ENCODE results near the gene SYNDIG1.

DNA sequence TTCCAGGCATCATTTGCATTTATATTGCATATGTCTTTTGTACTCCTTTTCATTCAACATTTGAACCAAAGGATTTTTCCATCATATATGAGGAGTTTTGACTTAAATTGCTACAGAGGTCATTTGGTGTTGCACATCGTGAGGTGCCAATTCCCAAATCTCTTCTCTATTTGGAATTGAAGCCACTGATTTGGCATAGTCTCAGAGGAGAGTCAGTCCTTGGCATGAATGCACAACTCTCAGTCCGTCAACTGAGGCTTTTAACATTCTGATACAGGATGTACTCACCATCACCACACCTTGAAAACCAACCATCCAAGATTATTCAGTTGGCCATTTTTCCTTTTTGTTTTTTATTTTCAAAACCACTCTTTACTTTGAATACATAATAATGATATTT, 31.1 kb upstream of the SYNDIG1 start:
- TF ChIP-seq, protein P1, sequence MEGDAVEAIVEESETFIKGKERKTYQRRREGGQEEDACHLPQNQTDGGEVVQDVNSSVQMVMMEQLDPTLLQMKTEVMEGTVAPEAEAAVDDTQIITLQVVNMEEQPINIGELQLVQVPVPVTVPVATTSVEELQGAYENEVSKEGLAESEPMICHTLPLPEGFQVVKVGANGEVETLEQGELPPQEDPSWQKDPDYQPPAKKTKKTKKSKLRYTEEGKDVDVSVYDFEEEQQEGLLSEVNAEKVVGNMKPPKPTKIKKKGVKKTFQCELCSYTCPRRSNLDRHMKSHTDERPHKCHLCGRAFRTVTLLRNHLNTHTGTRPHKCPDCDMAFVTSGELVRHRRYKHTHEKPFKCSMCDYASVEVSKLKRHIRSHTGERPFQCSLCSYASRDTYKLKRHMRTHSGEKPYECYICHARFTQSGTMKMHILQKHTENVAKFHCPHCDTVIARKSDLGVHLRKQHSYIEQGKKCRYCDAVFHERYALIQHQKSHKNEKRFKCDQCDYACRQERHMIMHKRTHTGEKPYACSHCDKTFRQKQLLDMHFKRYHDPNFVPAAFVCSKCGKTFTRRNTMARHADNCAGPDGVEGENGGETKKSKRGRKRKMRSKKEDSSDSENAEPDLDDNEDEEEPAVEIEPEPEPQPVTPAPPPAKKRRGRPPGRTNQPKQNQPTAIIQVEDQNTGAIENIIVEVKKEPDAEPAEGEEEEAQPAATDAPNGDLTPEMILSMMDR (IDR thresholded peaks at IDR 0.05): no peak
- no peak for TF ChIP-seq EZH2 (IDR thresholded peaks at IDR 0.05; ENCODE audit: borderline replicate concordance, insufficient read depth, low read depth, low read length, poor library complexity, severe bottlenecking)
